HG03354 (cell line): ENCODE measurements around the gene CLP1.

Experiments
- ATAC-seq: cut with Tn5 transposase; IDR thresholded peaks from one replicate; pipeline ENCODE4 v1.9.1; 2021; ENCODE audit warnings: mild to moderate bottlenecking; ENCODE audit not compliant: unreplicated experiment, poor library complexity, severe bottlenecking

CLP1 gene

DNA sequence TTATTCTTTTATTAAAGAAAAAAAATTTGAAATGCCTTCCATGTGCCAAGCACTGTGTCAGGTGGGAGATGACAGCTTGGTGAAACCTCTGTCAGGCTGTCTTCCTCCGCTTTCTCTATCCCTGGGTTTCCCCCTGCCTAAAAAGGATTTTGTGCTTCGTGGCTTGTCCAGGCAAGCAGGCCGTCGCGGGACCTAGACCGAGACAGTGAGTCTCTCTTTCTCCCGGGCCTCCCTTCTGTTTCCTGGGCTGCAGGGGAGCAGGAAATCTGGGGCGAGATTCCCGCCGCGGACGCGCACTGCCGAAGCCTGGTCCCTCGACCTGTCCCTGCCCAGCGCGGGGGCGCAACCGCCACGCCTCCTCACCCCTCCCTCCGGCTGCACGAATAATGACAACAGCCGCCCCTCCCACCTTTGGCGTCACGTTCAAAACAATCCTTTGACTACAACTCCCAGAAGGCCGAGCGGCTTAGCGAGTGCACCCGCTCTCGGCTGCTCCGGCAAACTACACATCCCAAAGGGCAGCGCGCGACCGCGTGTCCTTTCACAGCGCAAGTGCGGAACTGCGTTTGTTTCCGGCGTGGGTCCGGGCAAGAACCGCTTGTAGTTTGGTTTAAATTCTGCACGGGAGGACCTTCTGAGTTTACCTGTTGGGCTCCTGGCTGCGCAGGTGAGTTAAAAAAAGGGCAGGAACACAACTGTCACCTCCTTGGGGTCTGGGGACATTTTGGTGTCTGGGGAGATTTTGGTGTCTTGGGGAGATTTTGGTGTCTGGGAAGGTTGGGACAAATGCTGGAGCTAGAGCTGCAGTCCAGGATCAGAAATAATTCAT lies at the start of gene CLP1:
TSS of gene CLP1 (plus strand) at position 569 of the 829 bp plus-strand sequence. CDS start 1,715 bp downstream, outside the sequence.
- peak; percentile 99 for ATAC-seq

DNA sequence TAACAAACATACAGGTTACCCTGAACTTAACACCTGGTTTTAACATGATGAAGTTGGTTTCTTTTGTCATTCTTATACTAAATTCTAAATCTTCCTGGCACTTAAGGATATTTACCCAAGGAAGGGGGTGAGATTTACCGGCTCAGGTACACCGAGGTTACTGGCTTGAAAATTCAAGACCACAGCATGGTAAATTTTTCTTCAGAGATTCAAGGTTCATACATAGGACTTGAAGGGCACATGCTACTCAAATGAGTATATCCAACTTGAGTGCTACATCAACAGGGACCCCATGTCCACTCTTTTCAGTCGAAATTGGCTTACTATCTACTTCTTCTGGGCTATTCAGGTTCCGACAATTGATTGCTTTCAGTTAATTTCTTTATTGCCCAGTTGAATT lies 47.4 kb upstream of the CLP1 start:
- ATAC-seq: no peak

DNA sequence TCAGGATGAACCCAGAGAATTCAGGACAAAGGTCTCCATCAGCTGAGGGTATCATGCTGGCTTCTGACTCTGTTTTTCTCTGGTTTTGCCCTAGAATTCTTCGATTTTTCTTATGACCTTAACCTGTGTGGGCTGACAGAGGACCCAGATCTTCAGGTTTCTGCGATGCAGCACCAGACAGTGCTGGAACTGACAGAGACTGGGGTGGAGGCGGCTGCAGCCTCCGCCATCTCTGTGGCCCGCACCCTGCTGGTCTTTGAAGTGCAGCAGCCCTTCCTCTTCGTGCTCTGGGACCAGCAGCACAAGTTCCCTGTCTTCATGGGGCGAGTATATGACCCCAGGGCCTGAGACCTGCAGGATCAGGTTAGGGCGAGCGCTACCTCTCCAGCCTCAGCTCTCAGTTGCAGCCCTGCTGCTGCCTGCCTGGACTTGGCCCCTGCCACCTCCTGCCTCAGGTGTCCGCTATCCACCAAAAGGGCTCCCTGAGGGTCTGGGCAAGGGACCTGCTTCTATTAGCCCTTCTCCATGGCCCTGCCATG lies 43.3 kb upstream of the CLP1 start:
- ATAC-seq: no peak

GRCh38 chr11:57615308-57615707 lies 42.3 kb upstream of the CLP1 start:
- no peak for ATAC-seq

GRCh38 chr11:57616595-57616994 lies 41.0 kb upstream of the CLP1 start:
- ATAC-seq: no peak

DNA sequence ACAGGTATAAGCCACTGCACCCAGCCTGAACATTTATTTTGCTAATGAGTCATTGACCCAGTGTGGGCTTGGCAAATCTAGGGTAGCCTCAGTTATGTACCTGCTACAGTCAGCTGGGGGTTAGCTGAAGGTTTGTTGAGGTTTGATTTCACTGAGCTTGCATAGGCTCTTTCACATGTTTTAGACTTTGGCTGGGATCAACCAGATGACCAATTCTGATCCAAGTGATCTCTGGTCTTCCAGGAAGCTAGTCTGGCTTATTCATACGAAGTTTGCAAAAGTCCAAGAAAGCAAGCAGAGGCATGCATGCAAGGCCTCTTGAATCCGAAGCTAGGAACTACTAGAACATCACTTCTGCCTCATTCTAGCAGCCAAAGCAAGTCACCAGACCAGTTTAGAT lies 39.1 kb upstream of the CLP1 start:
- no peak for ATAC-seq

- no peak for ATAC-seq
Measured at GRCh38 chr11:57619331-57619730, 38.2 kb upstream of the CLP1 start.

GRCh38 chr11:57620467-57620866 lies 37.1 kb upstream of the CLP1 start:
- ATAC-seq: no peak

DNA sequence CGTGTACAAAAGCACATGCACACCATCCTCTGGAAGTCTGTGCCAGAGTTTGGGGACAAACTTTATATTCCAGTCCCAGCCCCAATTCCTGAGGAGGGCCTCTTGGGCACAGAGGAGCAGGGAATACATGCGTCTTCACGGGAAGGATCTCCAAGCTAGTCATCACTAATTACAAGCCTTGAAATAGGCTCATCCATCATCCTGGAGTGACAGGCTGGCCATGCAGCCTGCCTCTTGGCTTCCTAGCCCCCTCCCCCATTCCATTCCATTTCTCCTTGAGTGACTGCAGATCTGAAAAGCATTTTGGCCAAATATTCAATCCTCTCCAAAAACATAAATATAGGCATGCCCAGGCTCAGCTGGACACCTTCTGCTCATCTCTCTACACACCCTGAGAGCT lies 35.3 kb upstream of the CLP1 start:
- no peak for ATAC-seq

DNA sequence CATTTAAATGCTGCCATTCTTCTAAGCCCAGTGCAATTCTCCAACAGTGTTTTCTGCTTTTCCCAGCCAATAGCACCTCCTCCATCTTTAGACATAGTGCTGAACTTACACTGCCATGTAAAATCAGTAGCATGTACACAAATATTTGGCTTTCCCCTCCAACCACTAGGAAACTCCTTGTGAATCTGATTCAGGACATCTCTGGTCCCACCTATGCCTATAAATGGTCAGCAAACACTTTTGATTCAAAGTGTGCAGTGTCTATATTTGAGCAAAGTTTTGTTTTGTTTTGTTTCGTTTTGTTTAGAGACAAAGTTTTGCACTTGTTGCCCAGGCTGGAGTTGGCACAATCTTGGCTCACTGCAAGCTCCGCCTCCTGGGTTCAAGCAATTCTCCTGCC lies 32.7 kb upstream of the CLP1 start:
- no peak for ATAC-seq

DNA sequence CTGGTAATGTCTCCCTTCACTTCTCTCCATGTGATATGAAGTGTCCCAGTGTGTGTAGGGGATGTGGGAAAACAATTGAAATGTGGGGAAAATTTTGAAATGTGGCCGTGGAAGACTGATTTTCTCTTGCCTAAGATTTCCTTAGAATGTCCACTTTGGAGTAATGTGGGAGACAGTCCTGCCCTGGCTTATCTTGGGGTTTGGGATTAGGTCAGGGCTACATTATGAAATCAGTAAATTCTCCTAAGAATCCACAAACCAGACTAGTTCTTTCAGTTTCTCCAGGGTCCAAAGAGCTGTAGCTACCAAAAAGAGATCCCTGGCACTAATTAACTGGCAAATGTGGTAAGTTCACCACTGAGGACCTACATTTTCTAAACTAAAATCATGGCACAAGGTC lies 30.7 kb upstream of the CLP1 start:
- ATAC-seq: no peak

DNA sequence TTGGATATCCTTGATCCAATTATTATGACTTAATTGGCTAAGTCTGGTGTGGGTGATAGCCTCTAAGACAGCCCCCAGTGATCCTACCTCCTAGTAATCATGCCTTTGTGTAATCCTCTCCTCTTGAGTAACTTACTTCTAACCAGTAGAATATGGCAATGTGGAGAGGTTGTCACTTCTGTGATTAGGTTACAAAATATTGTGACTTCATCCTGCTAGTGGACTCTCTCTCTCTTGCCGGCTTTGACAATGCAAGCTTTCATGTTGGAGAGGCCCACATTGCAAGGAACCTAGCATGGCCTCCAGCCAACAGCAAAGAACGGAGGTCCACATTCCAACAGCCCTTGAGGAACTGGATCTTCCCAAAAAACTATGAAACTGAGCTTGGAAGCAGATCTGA lies 27.4 kb upstream of the CLP1 start:
- ATAC-seq: no peak

DNA sequence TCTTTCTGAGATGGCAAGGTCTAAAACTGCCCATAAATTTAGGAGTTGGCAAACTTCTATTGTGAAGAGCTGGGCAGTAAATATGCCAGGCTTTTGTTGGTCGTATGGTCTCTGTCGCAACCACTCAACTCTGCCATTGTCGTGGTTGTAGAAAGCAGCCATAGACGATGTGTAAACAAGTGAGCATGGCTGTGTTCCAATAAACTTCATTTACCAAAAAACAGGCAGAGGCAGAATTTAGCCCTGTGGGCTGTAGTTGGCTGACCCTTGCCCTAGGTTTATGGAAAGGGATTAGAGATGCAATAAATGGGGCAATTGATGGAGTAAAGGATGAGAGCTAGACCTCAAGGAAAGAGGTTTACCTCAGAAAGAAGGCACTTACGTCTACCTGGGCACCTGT lies 25.4 kb upstream of the CLP1 start:
- no peak for ATAC-seq

GRCh38 chr11:57633394-57634070 lies 24.0 kb upstream of the CLP1 start:
- ATAC-seq: no peak

DNA sequence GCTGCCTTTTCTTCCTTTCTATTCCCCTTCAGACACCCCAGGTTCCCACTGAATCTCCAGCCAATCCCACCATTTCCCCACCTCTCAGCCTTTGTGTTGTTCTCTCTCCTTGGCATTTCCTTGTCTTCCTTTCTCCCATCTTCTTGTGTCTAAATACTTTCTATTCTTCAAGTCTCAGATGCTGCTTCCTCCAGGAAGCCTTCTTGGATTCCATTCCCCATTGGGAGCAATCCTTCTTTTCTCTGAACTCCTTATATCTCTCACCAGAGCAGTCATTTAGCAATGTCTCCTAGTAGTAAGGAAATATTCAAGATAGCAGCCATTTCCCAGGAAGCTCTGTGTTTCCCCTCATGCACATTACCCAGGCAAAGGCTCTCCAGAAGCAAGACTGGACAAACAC lies 23.3 kb upstream of the CLP1 start:
- no peak for ATAC-seq

DNA sequence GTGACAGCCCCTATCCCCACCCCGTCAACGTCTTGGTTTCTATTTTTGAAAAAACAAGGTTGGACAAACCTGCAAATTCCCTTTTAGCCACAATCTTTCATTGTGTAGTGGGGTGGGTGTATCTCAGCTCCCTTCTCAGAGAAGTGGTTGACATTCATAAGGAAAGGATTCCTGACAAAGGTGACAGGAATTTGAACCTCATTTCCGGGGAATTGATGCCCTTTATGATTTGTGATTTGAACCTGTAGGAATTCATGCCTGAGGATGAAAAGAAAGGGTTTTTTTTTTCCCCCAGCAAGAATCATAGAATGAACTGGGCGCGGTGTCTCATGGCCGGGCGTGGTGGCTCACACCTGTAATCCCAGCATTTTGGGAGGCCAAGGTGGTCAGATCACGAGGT lies 22.3 kb upstream of the CLP1 start:
- no peak for ATAC-seq

GRCh38 chr11:57637626-57638004 lies 19.9 kb upstream of the CLP1 start:
- no peak for ATAC-seq

GRCh38 chr11:57638005-57638781 lies 19.4 kb upstream of the CLP1 start:
- peak; percentile 53 for ATAC-seq

DNA sequence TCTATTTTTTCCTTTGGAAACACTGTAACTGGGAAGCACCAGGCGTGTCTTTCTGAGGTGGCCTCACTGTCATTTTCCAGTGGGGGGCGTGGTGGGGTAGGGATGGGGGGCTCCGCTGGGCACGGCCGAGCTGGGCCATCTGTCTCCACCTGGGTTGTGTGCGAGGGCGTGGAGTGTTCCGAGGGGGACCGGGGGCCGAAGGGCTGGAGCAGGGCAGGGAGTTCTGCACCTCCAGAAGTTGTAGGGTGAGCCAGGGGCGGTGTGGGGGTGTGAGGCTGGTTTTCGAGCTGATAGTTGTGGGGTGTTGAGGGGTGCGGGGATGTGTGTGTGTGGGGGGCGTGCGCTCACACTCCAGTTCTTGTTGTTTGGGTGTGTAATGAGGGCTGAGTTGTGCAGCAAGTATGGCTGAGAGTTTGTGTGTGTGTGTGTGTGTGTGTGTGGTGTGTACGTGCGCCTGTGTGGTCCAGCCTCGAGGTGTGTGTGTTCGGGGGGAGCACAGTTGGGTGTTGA lies 18.7 kb upstream of the CLP1 start:
- no peak for ATAC-seq
